ENCODE measurements around the gene TMEM106A. TPM values are rescaled to one million over a fixed set of nuclear protein-coding genes. Genes with fewer than 3 reads are reported as not detected.

Gene TMEM106A
- total RNA-seq, 1 experiment from 2014 or later: 3.5 TPM

- no peak overlapping the region for H3K4me3 ChIP-seq (replicated peaks in 1 of 2; ENCODE audit: low read depth in 1 of 2, low read length in 2 of 2)
- peaks cover 25 to 36% of the 10 kb centered on the region in 2 experiments for H3K36me3 ChIP-seq (ENCODE audit: control insufficient read depth in 1 of 2, insufficient read depth in 2 of 2, low read length in 2 of 2)
- TF ChIP-seq, protein P1, sequence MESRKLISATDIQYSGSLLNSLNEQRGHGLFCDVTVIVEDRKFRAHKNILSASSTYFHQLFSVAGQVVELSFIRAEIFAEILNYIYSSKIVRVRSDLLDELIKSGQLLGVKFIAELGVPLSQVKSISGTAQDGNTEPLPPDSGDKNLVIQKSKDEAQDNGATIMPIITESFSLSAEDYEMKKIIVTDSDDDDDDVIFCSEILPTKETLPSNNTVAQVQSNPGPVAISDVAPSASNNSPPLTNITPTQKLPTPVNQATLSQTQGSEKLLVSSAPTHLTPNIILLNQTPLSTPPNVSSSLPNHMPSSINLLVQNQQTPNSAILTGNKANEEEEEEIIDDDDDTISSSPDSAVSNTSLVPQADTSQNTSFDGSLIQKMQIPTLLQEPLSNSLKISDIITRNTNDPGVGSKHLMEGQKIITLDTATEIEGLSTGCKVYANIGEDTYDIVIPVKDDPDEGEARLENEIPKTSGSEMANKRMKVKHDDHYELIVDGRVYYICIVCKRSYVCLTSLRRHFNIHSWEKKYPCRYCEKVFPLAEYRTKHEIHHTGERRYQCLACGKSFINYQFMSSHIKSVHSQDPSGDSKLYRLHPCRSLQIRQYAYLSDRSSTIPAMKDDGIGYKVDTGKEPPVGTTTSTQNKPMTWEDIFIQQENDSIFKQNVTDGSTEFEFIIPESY (IDR thresholded peaks at IDR 0.05; ENCODE audit: extremely low read depth, insufficient replicate concordance, low read length): no peak
- TF ChIP-seq REST (IDR thresholded peaks at IDR 0.05; ENCODE audit: low read depth) (no peak), EZH2 (IDR thresholded peaks at IDR 0.05) (no peak), CBX3 (IDR thresholded peaks at IDR 0.05; ENCODE audit: low read depth) (no peak), FOSL1 (IDR thresholded peaks at IDR 0.05; ENCODE audit: low read depth) (no peak), POLR2AphosphoS5 (IDR thresholded peaks at IDR 0.05; ENCODE audit: low read depth, low read length) (no peak), ATF3 (IDR thresholded peaks at IDR 0.05) (no peak), EZH2phosphoT487 (IDR thresholded peaks at IDR 0.05; ENCODE audit: borderline replicate concordance) (no peak), JUND (IDR thresholded peaks at IDR 0.05) (no peak), RAD21 (IDR thresholded peaks at IDR 0.05; ENCODE audit: low read depth) (no peak), ZFX (IDR thresholded peaks at IDR 0.05) (no peak), YY1 (IDR thresholded peaks at IDR 0.05; ENCODE audit: extremely low read depth, insufficient replicate concordance, low read depth, low read length) (no peak), SP1 (IDR thresholded peaks at IDR 0.05; ENCODE audit: low read depth) (no peak), SRF (IDR thresholded peaks at IDR 0.05; ENCODE audit: low read depth) (no peak), EGR1 (IDR thresholded peaks at IDR 0.05; ENCODE audit: low read depth) (no peak), ELF1 (IDR thresholded peaks at IDR 0.05; ENCODE audit: borderline replicate concordance, low read depth) (no peak)
- TF ChIP-seq, protein P2, sequence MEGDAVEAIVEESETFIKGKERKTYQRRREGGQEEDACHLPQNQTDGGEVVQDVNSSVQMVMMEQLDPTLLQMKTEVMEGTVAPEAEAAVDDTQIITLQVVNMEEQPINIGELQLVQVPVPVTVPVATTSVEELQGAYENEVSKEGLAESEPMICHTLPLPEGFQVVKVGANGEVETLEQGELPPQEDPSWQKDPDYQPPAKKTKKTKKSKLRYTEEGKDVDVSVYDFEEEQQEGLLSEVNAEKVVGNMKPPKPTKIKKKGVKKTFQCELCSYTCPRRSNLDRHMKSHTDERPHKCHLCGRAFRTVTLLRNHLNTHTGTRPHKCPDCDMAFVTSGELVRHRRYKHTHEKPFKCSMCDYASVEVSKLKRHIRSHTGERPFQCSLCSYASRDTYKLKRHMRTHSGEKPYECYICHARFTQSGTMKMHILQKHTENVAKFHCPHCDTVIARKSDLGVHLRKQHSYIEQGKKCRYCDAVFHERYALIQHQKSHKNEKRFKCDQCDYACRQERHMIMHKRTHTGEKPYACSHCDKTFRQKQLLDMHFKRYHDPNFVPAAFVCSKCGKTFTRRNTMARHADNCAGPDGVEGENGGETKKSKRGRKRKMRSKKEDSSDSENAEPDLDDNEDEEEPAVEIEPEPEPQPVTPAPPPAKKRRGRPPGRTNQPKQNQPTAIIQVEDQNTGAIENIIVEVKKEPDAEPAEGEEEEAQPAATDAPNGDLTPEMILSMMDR (IDR thresholded peaks at IDR 0.05 in 2 of 3, conservative IDR thresholded peaks at IDR 0.05 in 1 of 3; ENCODE audit: borderline replicate concordance in 1 of 3, insufficient read depth in 1 of 3, low read depth in 2 of 3, low read length in 2 of 3): no peak
- H2AFZ ChIP-seq (ENCODE audit: low read depth, low read length, poor library complexity, severe bottlenecking): no peak overlapping the region
- DNase-seq (ENCODE audit: low read depth, low spot score) (no peak), ATAC-seq (no peak)
- no peaks in the 10 kb centered on the region for H3K9me2 ChIP-seq (ENCODE audit: insufficient read depth)
- intact Hi-C loops (cut with micrococcal nuclease): no loop called here
- no peak overlapping the region for H3K9ac ChIP-seq (ENCODE audit: low read length)
- no TSS peak for BruUV-seq (replicated peaks)
- ChIA-PET CTCF (no interaction called here), RAD21 (ENCODE audit: low non-redundant PET in 1 of 2, low total read pairs in 2 of 2, uncharacterized antibody in 2 of 2, unreplicated experiment in 2 of 2) (no interaction called here), POLR2A (interaction anchor here (2.0 to 2.6 kb wide), 2 partner anchors 12 to 116 kb away, joined by 6 to 12 read pairs; partner anchors contain the start of gene TMEM106A)
- no peaks in the 10 kb centered on the region for H3K9me3 ChIP-seq (ENCODE audit: control insufficient read depth in 1 of 2, insufficient read depth in 1 of 2, low read depth in 1 of 2, low read length in 2 of 2)
- H3K4me2 ChIP-seq (ENCODE audit: low read length): no peak overlapping the region
- no peaks in the 10 kb centered on the region for H4K20me1 ChIP-seq (ENCODE audit: insufficient read depth)
- H3K27me3 ChIP-seq (ENCODE audit: insufficient read depth, low read length): no peaks in the 10 kb centered on the region
- no peak overlapping the region for H3K27ac ChIP-seq (ENCODE audit: low read depth, low read length)
- H3K79me2 ChIP-seq (ENCODE audit: insufficient read depth, low read length): no peaks in the 10 kb centered on the region
- no peaks in the 10 kb centered on the region for H3K4me1 ChIP-seq (ENCODE audit: control insufficient read depth in 1 of 2, insufficient read depth in 2 of 2, low read length in 2 of 2)
These were observed 11.5 kb upstream of the TMEM106A start for GRCh38 chr17:43200127-43200526.

Measured in HCT116 (cell line).